Sigmoid colon (tissue), 7 donors: ENCODE results near the gene RPL21. TPM values are rescaled to one million over a fixed set of nuclear protein-coding genes. Genes with fewer than 3 reads are reported as not detected.
"Not testable (repeated sequence)": the region's sequence is repeated elsewhere in the genome, so short reads cannot be mapped to it uniquely, and the experiment has no call there.

Source experiments
- DNase-seq: peaks from one replicate; pipeline ENCODE4 v3.0.0-alpha.2; 2019
- H3K27ac ChIP-seq, 4 donors: fragments of 200-600 bp; sonication (generic); one replicate each; pipeline ENCODE4 v1.5.1; 2016 to 2019; ENCODE audit warnings: mild to moderate bottlenecking in 1 of 4
- H3K27me3 ChIP-seq, 3 donors: fragments of 200-600 bp; sonication (generic); one replicate each; pipeline ENCODE4 v1.5.1; 2019; ENCODE audit warnings: mild to moderate bottlenecking in 1 of 3
- H3K36me3 ChIP-seq, 4 donors: fragments of 200-600 bp; sonication (generic); one replicate each; pipeline ENCODE4 v1.5.1; 2016 to 2019
- H3K4me1 ChIP-seq, 4 donors: fragments of 200-600 bp; sonication (generic); one replicate each; pipeline ENCODE4 v1.5.1; 2017 to 2019
- H3K4me3 ChIP-seq, 4 donors: fragments of 200-600 bp; sonication (generic); one replicate each; pipeline ENCODE4 v1.5.1; 2017 to 2019; ENCODE audit warnings: mild to moderate bottlenecking in 2 of 4, moderate library complexity in 1 of 4
- H3K9me3 ChIP-seq, 4 donors: fragments of 200-600 bp in 3 of 4; sonication (generic) in 3 of 4; one replicate each; pipeline versions ENCODE4 v1.5.1 to v1.6.1; 2013 to 2019
- EP300 ChIP-seq, 4 donors: sonication (generic); formaldehyde crosslinking; IDR thresholded peaks; one replicate each; pipeline ENCODE4 v1.6.1; 2017; ENCODE audit warnings: antibody characterized with exemption in 4 of 4
- POLR2A ChIP-seq, 2 donors: fragments of 450-650 bp; IDR thresholded peaks; one replicate each; pipeline ENCODE4 v1.6.1; 2016; ENCODE audit warnings: antibody characterized with exemption in 2 of 2, mild to moderate bottlenecking in 2 of 2, moderate library complexity in 2 of 2
- POLR2AphosphoS5 ChIP-seq, 4 donors: sonication (generic); formaldehyde crosslinking; IDR thresholded peaks; one replicate each; pipeline ENCODE4 v1.6.1; 2017; ENCODE audit warnings: antibody characterized with exemption in 4 of 4
- WGBS, 2 donors: extraction: QIAGEN DNeasy Blood & Tissue Kit; methylation state at CpG; one replicate each; pipeline ENCODE4 v1.1.7; 2013; 5-methylcytosine and 5-hydroxymethylcytosine counted together
- intact Hi-C: fragments of 100-400 bp; cut with DNase I; formaldehyde crosslinking; loops from one replicate; pipeline ENCODE4 v1.15.1; 2023
- polyA plus RNA-seq, 3 donors: library from polyadenylated mRNA; stranded (reverse); fragments of 200-250 nt; gene quantifications; one replicate each; pipeline ENCODE4 v1.2.3, GENCODE V29; 2013
- total RNA-seq, 4 donors: library from RNA; depleted of rRNA; stranded (reverse); fragments of >200 nt; gene quantifications; one replicate each; pipeline ENCODE4 v1.1.0, GENCODE V29; 2016
- TF ChIP-seq, protein P1 (sequence below), 4 experiments: fragments of 450-650 bp in 3 of 4; fragments of 200-600 bp in 1 of 4; IDR thresholded peaks; one replicate each; pipeline ENCODE4 v1.5.1; 2016 to 2019; ENCODE audit warnings: antibody characterized with exemption in 4 of 4, mild to moderate bottlenecking in 3 of 4, moderate library complexity in 2 of 4
- donor health status: healthy with polysubstance abuse.
- donor health status: Bipolar disorder and iron deficiency.
- donor health status: healthy.

RPL21 gene
- total and polyA plus RNA-seq, 7 donors, result 708 to 2,533 (median 1,930) TPM

DNA sequence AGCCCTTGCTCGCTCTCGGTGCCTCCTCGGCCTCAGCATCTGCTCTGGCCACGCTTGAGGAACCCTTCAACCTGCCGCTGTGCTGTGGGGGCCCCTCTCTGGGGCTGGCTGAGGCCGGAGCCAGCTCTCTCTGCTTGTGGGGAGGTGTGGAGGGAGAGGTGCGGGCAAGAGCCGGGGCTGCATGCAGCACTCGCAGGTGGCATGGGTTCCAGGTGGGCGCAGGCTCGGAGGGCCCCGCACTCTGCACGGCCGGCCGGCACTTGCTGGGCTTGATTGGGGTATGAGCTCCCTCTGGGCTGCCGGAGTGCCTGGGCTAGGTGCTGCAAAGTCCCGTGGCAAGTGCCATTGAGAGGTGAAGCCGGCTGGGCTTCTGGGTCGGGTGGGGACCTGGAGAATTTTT lies 31.7 kb upstream of the RPL21 start:
- no peaks in the 10 kb centered on the region for H3K27me3 ChIP-seq
- H3K27ac ChIP-seq, result no peak overlapping the region
- no peaks in the 10 kb centered on the region for H3K36me3 ChIP-seq
- intact Hi-C loops, result no loop called here
- DNase-seq, result no peak
- 91 to 92% methylated on average over 19 of the region's 19 CpGs for WGBS, 2 donors
- no peak overlapping the region for H3K4me3 ChIP-seq
- no peaks in the 10 kb centered on the region for H3K4me1 ChIP-seq
- no peak for TF ChIP-seq POLR2A (IDR thresholded peaks at IDR 0.05)
- no peak for TF ChIP-seq EP300 (IDR thresholded peaks at IDR 0.05)
- TF ChIP-seq POLR2AphosphoS5 (IDR thresholded peaks at IDR 0.05), result no peak
- TF ChIP-seq, protein P1, sequence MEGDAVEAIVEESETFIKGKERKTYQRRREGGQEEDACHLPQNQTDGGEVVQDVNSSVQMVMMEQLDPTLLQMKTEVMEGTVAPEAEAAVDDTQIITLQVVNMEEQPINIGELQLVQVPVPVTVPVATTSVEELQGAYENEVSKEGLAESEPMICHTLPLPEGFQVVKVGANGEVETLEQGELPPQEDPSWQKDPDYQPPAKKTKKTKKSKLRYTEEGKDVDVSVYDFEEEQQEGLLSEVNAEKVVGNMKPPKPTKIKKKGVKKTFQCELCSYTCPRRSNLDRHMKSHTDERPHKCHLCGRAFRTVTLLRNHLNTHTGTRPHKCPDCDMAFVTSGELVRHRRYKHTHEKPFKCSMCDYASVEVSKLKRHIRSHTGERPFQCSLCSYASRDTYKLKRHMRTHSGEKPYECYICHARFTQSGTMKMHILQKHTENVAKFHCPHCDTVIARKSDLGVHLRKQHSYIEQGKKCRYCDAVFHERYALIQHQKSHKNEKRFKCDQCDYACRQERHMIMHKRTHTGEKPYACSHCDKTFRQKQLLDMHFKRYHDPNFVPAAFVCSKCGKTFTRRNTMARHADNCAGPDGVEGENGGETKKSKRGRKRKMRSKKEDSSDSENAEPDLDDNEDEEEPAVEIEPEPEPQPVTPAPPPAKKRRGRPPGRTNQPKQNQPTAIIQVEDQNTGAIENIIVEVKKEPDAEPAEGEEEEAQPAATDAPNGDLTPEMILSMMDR (IDR thresholded peaks at IDR 0.05), result no peak
- no peaks in the 10 kb centered on the region for H3K9me3 ChIP-seq

DNA sequence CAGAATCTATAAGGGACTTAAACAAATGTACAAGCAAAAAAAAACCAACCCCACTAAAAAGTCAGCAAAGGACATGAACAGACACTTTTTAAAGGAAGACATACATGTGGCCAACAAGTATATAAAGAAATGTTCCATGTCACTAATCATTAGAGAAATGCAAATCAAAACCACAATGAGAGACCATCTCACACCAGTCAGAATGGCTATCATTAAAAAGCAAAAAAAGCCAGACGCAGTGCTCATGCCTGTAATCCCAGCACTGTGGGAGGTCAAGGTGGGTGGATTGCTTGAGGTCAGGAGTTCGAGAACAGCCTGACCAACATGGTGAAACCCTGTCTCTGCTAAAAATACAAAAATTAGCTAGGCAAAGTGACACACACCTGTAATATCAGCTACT lies 29.3 kb upstream of the RPL21 start:
- H3K9me3 ChIP-seq, H3K4me1 ChIP-seq, H3K36me3 ChIP-seq, H3K4me3 ChIP-seq, DNase-seq, intact Hi-C loops, H3K27ac ChIP-seq, H3K27me3 ChIP-seq: not testable (repeated sequence)
- WGBS, 2 donors, result 61 to 73% methylated on average over 2 of the region's 2 CpGs

DNA sequence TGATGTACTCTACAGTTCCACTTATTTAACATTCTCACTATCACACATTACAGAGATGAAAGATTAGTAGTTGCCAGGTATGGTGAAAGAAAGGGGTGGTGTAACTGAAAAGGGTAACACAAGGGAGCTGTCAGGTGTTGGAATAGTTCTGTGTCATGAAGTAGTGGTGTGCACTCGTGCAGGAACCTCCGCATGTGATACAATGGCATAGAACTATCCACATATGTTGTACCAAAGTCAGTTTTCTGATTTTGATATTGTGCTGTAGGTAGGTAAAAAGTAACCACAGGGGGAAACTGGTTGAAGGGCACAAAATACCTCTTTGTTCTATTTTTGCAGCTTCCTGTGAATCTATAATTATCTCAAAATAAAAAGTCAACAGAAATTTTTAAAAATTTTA lies 24.4 kb upstream of the RPL21 start:
- no peak for TF ChIP-seq EP300 (IDR thresholded peaks at IDR 0.05)
- TF ChIP-seq, protein P1 (IDR thresholded peaks at IDR 0.05), result no peak
- no peak for TF ChIP-seq POLR2AphosphoS5 (IDR thresholded peaks at IDR 0.05)
- no peak for TF ChIP-seq POLR2A (IDR thresholded peaks at IDR 0.05)
- Histone ChIP-seq H3K9me3 (no peaks in the 10 kb centered on the region), H3K36me3 (no peaks in the 10 kb centered on the region), H3K4me1 (peaks cover 0 to 9% (median 3%) of the 10 kb centered on the region in 4 donors), H3K4me3 (no peak overlapping the region), H3K27me3 (no peaks in the 10 kb centered on the region), H3K27ac (no peak overlapping the region)
- WGBS, 2 donors, result 56 to 80% methylated on average over 2 of the region's 2 CpGs
- intact Hi-C loops, result no loop called here
- DNase-seq, result no peak

DNA sequence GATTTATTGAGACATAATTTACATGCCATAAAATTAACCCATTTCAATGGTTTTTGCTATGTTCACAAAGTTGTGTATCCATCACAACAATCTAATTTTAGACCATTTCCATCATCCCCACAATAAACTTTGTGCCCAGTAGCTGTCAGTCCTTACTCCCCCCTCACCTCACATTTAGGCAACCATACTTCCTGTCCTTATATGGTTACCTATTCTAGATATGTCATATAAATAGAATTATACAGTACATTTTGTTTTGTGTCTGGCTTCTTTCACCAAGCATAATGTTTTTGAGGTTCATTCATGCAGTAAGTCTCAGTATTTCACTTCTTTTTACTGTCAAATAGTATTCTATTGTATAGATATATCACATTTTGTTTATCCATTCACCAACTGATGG lies 23.2 kb upstream of the RPL21 start:
- peaks cover 0 to 9% (median 3%) of the 10 kb centered on the region in 4 donors for H3K4me1 ChIP-seq
- H3K4me3 ChIP-seq, result no peak overlapping the region
- intact Hi-C loops, result no loop called here

DNA sequence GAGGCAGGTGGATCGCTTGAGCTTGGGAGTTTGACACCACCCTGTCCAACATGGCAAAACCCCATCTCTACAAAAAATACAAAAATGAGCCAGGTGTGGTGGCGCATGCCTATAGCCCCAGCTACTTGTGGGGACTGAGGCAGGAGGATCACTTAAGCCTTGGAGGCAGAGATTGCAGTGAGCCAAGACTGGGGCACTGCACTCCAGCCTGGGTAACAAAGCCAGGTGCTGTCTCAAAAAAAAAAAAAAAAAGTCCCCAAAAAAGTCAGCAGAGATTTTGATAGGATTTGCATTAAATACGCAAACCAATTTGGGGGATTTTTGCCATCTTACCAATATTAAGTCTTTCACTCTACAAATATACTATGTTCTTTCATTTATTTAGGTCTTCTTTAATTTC lies 21.7 kb upstream of the RPL21 start:
- Histone ChIP-seq H3K4me3 (no peak overlapping the region), H3K9me3 (no peaks in the 10 kb centered on the region), H3K27ac (no peak overlapping the region), H3K27me3 (no peaks in the 10 kb centered on the region), H3K36me3 (no peaks in the 10 kb centered on the region), H3K4me1 (peaks cover 0 to 9% (median 3%) of the 10 kb centered on the region in 4 donors)
- 91 to 96% methylated on average over 3 of the region's 3 CpGs for WGBS, 2 donors
- intact Hi-C loops, result no loop called here
- no peak for TF ChIP-seq POLR2A (IDR thresholded peaks at IDR 0.05)
- no peak for DNase-seq

More for the DNA sequence above, 23.2 kb upstream of the RPL21 start:
- TF ChIP-seq, protein P1 (IDR thresholded peaks at IDR 0.05), result no peak
- peak in 2 of 4 donors; percentile 34 to 40 for TF ChIP-seq POLR2AphosphoS5 (IDR thresholded peaks at IDR 0.05)
- TF ChIP-seq POLR2A (IDR thresholded peaks at IDR 0.05), result no peak
- TF ChIP-seq EP300 (IDR thresholded peaks at IDR 0.05), result peak in 1 of 4 donors; percentile 11
- H3K27ac ChIP-seq, result no peak overlapping the region
- no peaks in the 10 kb centered on the region for H3K9me3 ChIP-seq
- H3K36me3 ChIP-seq, result no peaks in the 10 kb centered on the region
- no peaks in the 10 kb centered on the region for H3K27me3 ChIP-seq
- no peak for DNase-seq

DNA sequence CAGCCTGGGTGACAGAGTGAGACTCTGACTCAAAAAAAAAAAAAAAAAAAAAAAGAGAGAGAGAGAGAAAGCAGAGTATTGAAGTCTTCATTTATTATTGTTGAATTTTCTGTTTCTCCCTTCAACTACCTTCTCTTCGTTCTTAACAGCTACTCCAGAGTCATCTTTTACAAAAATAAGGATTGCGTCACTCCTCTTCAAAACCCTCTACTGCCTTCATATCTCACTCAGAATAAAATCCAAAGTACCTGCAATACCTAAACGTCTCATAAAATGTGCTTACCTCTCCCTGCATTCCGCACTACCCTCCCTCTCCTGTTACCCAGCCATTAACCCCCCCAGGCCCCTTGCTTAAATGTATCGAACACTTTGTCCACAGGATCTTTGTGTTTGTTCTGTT lies 17.4 kb upstream of the RPL21 start:
- Histone ChIP-seq H3K27me3 (no peaks in the 10 kb centered on the region), H3K36me3 (no peaks in the 10 kb centered on the region), H3K4me1 (no peaks in the 10 kb centered on the region), H3K9me3 (no peaks in the 10 kb centered on the region), H3K27ac (no peak overlapping the region), H3K4me3 (no peak overlapping the region)
- WGBS, 2 donors, result 83 to 85% methylated on average over 5 of the region's 5 CpGs
- intact Hi-C loops, result no loop called here
- no peak for TF ChIP-seq POLR2A (IDR thresholded peaks at IDR 0.05)
- TF ChIP-seq, protein P1 (IDR thresholded peaks at IDR 0.05), result no peak
- TF ChIP-seq EP300 (IDR thresholded peaks at IDR 0.05), result no peak
- TF ChIP-seq POLR2AphosphoS5 (IDR thresholded peaks at IDR 0.05), result no peak
- no peak for DNase-seq
